GM12873 (cell line): ENCODE measurements around the gene PRKCI.

Source experiments
- CTCF ChIP-seq: IDR thresholded peaks from 2 replicates; pipeline ENCODE4 v1.5.1; 2012; ENCODE audit warnings: low read depth, mild to moderate bottlenecking, moderate library complexity, low read length, control low read depth; ENCODE audit not compliant: insufficient read depth; ENCODE audit errors: missing control alignments

PRKCI gene

DNA sequence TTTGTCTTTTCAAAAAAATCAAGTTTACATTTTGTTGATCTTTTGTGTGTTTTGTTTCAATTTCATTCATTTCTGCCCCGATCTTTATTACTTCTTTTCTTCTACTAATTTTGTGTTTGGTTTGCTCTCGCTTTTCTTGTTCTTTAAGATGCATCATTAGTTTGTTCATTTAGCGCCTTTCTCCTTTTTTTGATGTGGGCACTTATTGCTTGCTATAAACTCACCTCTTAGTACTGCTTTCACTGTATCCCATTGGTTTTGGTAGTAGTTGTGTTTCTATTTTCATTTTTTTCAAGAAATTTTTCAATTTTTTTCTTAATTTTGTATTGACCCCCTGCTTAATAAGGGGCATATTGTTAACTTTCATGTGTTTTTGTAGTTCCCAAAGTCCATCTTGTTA is 34.4 kb downstream of the PRKCI start:
- TF ChIP-seq CTCF = no peak

GRCh38 chr3:170257145-170257544 is 34.9 kb downstream of the PRKCI start:
- no peak for TF ChIP-seq CTCF

- no peak for TF ChIP-seq CTCF
Measured at GRCh38 chr3:170258105-170258487, 35.9 kb downstream of the PRKCI start.

DNA sequence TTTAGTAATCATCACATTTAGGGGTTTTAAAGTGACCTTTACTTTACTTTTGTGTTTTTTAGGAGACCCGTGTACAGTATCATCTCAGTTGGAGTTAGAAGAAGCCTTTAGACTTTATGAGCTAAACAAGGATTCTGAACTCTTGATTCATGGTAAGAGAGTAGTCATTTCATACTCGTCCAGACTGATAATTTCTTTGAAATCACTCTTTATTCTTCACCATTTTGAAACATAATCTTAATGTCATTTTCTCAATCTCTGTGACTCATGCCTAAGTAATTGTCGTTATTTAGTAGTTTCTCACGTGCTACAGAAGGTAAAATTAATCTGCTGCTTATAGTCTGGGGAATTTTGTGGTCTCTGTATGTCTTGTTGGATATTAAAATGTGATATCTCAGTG is 37.7 kb downstream of the PRKCI start:
- TF ChIP-seq CTCF = no peak

DNA sequence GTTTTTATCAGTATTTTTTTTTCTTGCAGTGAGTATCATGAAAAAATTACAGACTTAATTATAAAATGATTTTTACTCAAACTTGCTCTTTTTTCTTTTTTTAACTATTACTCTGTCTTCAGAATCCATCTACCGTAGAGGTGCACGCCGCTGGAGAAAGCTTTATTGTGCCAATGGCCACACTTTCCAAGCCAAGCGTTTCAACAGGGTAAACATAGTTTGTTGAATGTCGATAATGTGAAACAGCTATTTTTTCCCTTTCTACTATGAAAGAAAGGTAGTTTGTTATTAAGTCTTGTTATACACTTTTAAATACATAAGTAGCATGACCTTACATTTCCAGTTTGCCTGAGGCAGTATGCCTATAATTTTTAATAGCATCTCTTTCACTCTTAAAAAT is 45.6 kb downstream of the PRKCI start:
- no peak for TF ChIP-seq CTCF

DNA sequence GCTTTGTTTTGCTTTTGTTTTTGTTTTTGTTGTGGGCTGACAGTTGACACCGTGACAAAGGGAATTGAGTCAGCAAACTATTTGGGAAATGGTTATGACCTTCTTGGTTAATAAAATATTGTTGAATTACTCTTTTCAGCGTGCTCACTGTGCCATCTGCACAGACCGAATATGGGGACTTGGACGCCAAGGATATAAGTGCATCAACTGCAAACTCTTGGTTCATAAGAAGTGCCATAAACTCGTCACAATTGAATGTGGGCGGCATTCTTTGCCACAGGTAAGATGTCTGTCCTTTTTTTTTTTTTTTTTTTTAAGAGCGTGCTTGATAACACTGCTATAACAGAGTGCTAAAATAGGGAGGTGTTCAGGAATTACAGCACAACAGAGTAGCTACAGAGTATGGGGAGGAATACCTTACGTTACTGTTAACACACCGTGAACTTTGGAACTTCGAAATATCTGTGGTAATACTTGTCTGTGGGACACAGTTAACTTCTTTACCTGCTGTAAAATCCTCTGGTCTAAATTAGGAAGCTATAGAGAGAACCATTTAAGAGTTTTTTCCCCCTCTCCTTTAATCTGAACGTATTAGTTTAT is 48.2 kb downstream of the PRKCI start:
- no peak for TF ChIP-seq CTCF

- TF ChIP-seq CTCF = no peak
Measured at GRCh38 chr3:170274641-170275040, 52.4 kb downstream of the PRKCI start.
